Measurements from ENCODE around the gene CENPE.

DNA sequence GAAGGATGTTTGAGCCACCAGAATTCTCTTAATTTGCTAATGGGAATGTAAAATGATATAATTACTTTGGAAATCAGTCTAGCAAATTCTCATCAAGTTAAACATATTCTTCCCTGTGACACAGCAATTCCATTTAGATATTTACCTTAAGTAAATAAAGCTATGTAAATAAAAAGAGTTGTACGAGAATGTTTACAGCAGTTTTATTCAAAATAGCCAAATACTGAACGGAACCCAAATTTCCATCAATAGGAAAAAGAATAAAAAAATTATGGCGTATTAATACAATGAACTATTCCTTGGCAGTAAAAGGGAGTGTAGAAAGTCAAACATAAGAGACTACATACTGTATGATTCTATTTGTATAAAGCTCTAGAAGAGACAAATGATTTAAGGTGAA lies 45.8 kb downstream of the CENPE start:
- no peak for TF ChIP-seq POLR2A (IDR thresholded peaks at IDR 0.05)
- TF ChIP-seq, protein P1, sequence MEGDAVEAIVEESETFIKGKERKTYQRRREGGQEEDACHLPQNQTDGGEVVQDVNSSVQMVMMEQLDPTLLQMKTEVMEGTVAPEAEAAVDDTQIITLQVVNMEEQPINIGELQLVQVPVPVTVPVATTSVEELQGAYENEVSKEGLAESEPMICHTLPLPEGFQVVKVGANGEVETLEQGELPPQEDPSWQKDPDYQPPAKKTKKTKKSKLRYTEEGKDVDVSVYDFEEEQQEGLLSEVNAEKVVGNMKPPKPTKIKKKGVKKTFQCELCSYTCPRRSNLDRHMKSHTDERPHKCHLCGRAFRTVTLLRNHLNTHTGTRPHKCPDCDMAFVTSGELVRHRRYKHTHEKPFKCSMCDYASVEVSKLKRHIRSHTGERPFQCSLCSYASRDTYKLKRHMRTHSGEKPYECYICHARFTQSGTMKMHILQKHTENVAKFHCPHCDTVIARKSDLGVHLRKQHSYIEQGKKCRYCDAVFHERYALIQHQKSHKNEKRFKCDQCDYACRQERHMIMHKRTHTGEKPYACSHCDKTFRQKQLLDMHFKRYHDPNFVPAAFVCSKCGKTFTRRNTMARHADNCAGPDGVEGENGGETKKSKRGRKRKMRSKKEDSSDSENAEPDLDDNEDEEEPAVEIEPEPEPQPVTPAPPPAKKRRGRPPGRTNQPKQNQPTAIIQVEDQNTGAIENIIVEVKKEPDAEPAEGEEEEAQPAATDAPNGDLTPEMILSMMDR (IDR thresholded peaks at IDR 0.05), result no peak

Data from prostate gland (tissue), 2 donors.